Central memory CD8-positive, alpha-beta T cell (primary cell): ENCODE measurements around the gene LYRM1.
"Not testable (repeated sequence)": the region's sequence is repeated elsewhere in the genome, so short reads cannot be mapped to it uniquely, and the experiment has no call there.

ENCODE experiments used
- ATAC-seq: fragments of 150-1000 bp; cut with Tn5 transposase; replicated peaks from 2 replicates; pipeline ENCODE4 v1.10.0; 2022; ENCODE audit warnings: mild to moderate bottlenecking, moderate FRiP score, moderate number of reproducible peaks; ENCODE audit not compliant: poor library complexity, severe bottlenecking; ENCODE audit errors: extremely low read depth
- DNase-seq, 2 donors: peaks; one replicate each; pipeline ENCODE4 v3.0.0; 2021; ENCODE audit warnings: low spot score in 2 of 2
- H3K27ac Mint-ChIP-seq: one replicate; pipeline ENCODE4 v1.8.0; 2022; ENCODE audit warnings: low read depth, mild to moderate bottlenecking, moderate library complexity, mixed read lengths
- H3K27me3 Mint-ChIP-seq: one replicate; pipeline ENCODE4 v1.8.0; 2022; ENCODE audit warnings: mixed read lengths
- H3K36me3 Mint-ChIP-seq: one replicate; pipeline ENCODE4 v1.8.0; 2022; ENCODE audit warnings: mild to moderate bottlenecking, moderate library complexity, mixed read lengths; ENCODE audit not compliant: insufficient read depth
- H3K4me1 Mint-ChIP-seq: one replicate; pipeline ENCODE4 v1.8.0; 2022; ENCODE audit warnings: mixed read lengths
- H3K4me3 Mint-ChIP-seq: one replicate; pipeline ENCODE4 v1.8.0; 2022; ENCODE audit warnings: mild to moderate bottlenecking, moderate library complexity, mixed read lengths
- H3K9me3 Mint-ChIP-seq: one replicate; pipeline ENCODE4 v1.8.0; 2022; ENCODE audit warnings: mixed read lengths

LYRM1 gene, protein sequence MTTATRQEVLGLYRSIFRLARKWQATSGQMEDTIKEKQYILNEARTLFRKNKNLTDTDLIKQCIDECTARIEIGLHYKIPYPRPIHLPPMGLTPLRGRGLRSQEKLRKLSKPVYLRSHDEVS

DNA sequence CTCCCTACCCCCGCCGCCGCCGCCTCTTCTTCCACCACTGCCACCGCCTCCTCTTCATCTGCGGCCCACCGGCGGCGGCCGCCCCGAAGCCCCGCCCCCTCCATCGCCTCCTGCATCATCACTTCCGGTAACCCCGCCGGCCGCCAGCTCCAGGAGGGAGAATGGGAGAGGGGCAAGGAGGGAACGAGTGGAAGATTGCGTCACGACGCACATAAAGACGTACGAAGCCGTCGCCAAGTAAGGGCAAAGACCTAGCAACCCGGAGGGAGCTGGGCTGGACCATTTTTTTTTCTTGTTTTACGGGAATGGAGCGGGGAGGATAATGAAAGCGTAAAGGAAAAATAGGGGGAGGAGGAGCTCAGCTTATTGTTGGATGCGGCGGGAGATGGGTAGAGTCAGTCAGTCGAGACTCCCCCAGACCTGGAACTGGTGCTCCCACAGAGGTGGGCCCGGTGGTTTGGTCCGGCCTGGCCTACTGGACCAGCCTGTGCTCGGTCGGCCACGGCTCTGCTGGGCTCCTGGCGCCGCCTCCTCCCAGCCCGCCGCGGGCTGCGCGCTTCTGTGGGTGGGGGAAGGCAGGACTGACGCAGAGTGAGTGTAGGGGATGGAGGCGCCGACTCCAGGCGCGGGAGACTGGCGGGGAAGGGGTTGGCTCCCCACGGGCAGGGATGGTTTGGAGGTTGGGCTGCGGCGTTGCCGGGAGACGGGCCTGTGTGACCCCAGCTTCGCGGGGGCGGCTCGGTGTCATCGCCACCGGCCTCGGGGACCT, at the start of gene LYRM1, which contains the start of gene DCUN1D3:
TSS of gene LYRM1 (plus strand) at position 473 of the 769 bp plus-strand sequence. CDS start 14,785 bp downstream, outside the sequence.
TSS of gene DCUN1D3 (minus strand) at position 60 of the 769 bp plus-strand sequence. CDS start 37,820 bp downstream, outside the sequence.
- H3K27me3 Mint-ChIP-seq = no peaks in the 10 kb centered on the region
- DNase-seq = peak; percentile 63 to 69
- H3K36me3 Mint-ChIP-seq = peaks cover 26% of the 10 kb centered on the region
- no peaks in the 10 kb centered on the region for H3K9me3 Mint-ChIP-seq
- H3K4me3 Mint-ChIP-seq = peak within 1 kb of the TSS; percentile 91
- peaks cover 69% of the 10 kb centered on the region for H3K4me1 Mint-ChIP-seq
- peak within 1 kb of the TSS; percentile 99 for H3K27ac Mint-ChIP-seq
- ATAC-seq = peak; percentile 74

GRCh38 chr16:20850981-20851380, 49.6 kb upstream of the LYRM1 start:
- Mint-ChIP-seq H3K4me3 (no peak overlapping the region), H3K36me3 (peaks cover under 1% of the 10 kb centered on the region), H3K27ac (no peak overlapping the region), H3K27me3 (no peaks in the 10 kb centered on the region), H3K9me3 (no peaks in the 10 kb centered on the region), H3K4me1 (no peaks in the 10 kb centered on the region)
- ATAC-seq = no peak
- DNase-seq = no peak

DNA sequence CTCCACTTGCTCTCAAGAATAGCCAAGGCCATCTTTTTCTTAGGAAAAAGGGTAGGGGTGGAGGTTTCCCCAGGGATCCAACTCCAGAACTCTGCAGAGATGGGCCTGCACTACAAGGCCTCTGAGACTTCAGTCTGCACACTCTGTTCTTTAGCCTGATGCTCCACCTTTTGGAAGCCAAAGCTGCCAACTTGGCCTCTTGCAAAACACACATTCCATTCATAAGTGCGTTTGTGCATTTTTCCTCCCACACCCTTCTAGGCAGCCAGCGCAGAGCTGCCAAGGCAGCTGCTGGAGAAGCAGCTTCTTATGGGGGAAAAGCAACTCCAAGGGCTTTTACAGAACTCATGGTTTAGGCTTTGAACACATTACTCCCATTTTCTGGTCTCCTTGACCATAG, 49.0 kb upstream of the LYRM1 start:
- Mint-ChIP-seq H3K4me3 (no peak overlapping the region), H3K9me3 (no peaks in the 10 kb centered on the region), H3K36me3 (peaks cover 2% of the 10 kb centered on the region), H3K27me3 (no peaks in the 10 kb centered on the region), H3K4me1 (no peaks in the 10 kb centered on the region), H3K27ac (no peak overlapping the region)
- DNase-seq (no peak), ATAC-seq (no peak)

DNA sequence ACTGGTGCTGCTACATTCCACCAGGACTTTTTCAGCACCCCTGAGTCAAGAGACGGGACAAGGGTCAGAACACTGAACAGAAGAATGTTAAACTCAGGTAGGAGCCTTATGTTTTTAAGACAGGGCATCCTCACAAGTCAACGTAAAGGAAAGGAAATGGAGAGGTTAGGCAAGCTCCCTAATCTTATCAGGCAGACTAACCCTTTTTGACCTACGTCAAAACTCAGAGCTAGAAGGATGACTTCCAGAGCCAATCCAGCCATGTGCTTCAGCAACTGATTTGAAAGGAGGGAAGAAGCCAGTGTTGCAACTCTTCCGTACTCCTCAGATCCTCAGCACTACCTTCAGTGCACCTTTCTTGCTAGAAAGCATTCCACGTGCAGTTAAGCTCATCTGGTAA, 47.4 kb upstream of the LYRM1 start:
- DNase-seq = no peak
- no peaks in the 10 kb centered on the region for H3K27me3 Mint-ChIP-seq
- no peaks in the 10 kb centered on the region for H3K4me1 Mint-ChIP-seq
- H3K4me3 Mint-ChIP-seq = no peak overlapping the region
- no peak overlapping the region for H3K27ac Mint-ChIP-seq
- ATAC-seq = no peak
- no peaks in the 10 kb centered on the region for H3K9me3 Mint-ChIP-seq
- peaks cover 2% of the 10 kb centered on the region for H3K36me3 Mint-ChIP-seq

GRCh38 chr16:20853981-20854620, 46.5 kb upstream of the LYRM1 start:
- H3K4me3 Mint-ChIP-seq = no peak overlapping the region
- peaks cover 2% of the 10 kb centered on the region for H3K36me3 Mint-ChIP-seq
- DNase-seq (no peak), ATAC-seq (no peak)
- no peaks in the 10 kb centered on the region for H3K4me1 Mint-ChIP-seq
- no peaks in the 10 kb centered on the region for H3K27me3 Mint-ChIP-seq
- no peaks in the 10 kb centered on the region for H3K9me3 Mint-ChIP-seq
- no peak overlapping the region for H3K27ac Mint-ChIP-seq

DNA sequence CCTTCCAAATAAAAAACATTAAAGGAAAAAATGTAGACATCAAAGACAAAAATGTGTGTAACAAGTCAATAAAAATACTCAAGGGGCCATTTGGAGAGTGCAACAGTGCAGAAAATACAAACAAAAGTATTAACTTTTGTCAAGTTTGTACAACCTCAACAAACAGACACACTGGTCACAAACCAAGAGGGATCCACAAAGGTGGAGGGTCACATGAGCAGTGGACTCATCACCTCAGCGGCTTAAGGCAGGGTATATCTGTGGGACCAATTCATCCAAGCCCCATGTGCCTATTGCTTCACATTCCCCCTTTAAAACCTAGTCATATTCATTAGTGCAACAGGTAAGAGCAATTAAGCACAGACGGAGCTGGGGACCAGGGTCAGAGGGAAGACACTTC, 45.6 kb upstream of the LYRM1 start:
- DNase-seq = no peak
- Mint-ChIP-seq H3K36me3 (peaks cover 6% of the 10 kb centered on the region), H3K27ac (no peak overlapping the region), H3K9me3 (no peaks in the 10 kb centered on the region), H3K27me3 (no peaks in the 10 kb centered on the region), H3K4me3 (no peak overlapping the region), H3K4me1 (no peaks in the 10 kb centered on the region)
- no peak for ATAC-seq

GRCh38 chr16:20857281-20857680, 43.3 kb upstream of the LYRM1 start:
- H3K27ac Mint-ChIP-seq = no peak overlapping the region
- H3K4me3 Mint-ChIP-seq = no peak overlapping the region

DNA sequence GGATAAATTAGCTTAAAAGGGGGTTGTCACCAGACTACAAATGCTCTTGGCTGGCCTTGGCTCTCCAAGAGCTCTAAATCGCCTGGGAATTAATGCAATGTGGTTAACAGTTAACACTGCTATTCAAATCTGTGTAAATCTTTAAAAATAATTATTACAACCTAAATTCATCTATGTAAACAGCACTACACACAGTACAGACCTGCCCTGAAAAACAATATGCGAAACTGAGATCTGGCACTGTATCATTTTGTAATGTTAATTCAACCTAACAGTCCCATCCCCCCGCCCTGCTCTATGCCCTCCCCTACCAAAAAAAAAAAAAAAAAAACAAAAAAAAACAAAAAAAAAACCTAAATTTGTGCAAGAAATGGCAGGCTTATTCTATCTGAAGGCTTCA, 41.3 kb upstream of the LYRM1 start:
- no peaks in the 10 kb centered on the region for H3K9me3 Mint-ChIP-seq
- no peak for ATAC-seq
- no peaks in the 10 kb centered on the region for H3K27me3 Mint-ChIP-seq
- no peak overlapping the region for H3K4me3 Mint-ChIP-seq
- peaks cover 14% of the 10 kb centered on the region for H3K36me3 Mint-ChIP-seq
- H3K4me1 Mint-ChIP-seq = peaks cover 6% of the 10 kb centered on the region
- no peak for DNase-seq
- H3K27ac Mint-ChIP-seq = no peak overlapping the region

More at GRCh38 chr16:20857281-20857680, 43.3 kb upstream of the LYRM1 start:
- Mint-ChIP-seq H3K4me1 (peaks cover 3% of the 10 kb centered on the region), H3K36me3 (peaks cover 14% of the 10 kb centered on the region), H3K9me3 (no peaks in the 10 kb centered on the region), H3K27me3 (no peaks in the 10 kb centered on the region)
- DNase-seq = no peak
- ATAC-seq = no peak

DNA sequence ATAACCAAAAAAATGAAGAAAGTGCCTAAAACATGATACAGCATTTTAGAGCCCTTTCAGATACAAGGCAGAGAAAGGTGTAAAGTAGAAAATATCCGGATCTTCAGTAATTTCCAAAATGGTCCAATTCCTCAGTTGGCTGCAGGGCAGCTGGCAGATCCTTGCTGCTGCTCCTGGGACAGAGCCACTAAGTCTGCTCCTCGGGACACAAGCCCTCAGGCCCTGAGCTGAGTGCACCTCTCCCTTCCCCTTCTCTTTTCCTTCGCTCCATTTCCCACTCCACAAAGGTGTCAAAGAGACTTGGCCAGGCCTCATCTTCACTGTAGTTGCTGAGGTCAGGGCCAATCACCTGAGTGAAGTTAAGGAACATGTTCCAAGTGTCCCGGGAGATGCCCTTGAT, 40.9 kb upstream of the LYRM1 start:
- DNase-seq = no peak
- Mint-ChIP-seq H3K9me3 (no peaks in the 10 kb centered on the region), H3K27me3 (no peaks in the 10 kb centered on the region), H3K36me3 (peaks cover 14% of the 10 kb centered on the region), H3K4me3 (no peak overlapping the region), H3K4me1 (peaks cover 11% of the 10 kb centered on the region), H3K27ac (no peak overlapping the region)
- ATAC-seq = no peak

GRCh38 chr16:20860361-20860760, 40.2 kb upstream of the LYRM1 start:
- Mint-ChIP-seq H3K4me1 (peaks cover 15% of the 10 kb centered on the region), H3K9me3 (no peaks in the 10 kb centered on the region), H3K27me3 (no peaks in the 10 kb centered on the region), H3K36me3 (peaks cover 14% of the 10 kb centered on the region), H3K27ac (no peak overlapping the region), H3K4me3 (no peak overlapping the region)
- no peak for ATAC-seq
- DNase-seq = no peak

GRCh38 chr16:20860995-20861394, 39.6 kb upstream of the LYRM1 start:
- not testable (repeated sequence) for H3K27ac Mint-ChIP-seq, H3K27me3 Mint-ChIP-seq, H3K4me3 Mint-ChIP-seq, ATAC-seq, H3K9me3 Mint-ChIP-seq, DNase-seq
- Mint-ChIP-seq H3K36me3 (peaks cover 14% of the 10 kb centered on the region), H3K4me1 (peaks cover 20% of the 10 kb centered on the region)

GRCh38 chr16:20862162-20862960, 38.2 kb upstream of the LYRM1 start:
- Mint-ChIP-seq H3K27ac (no peak overlapping the region), H3K4me1 (peaks cover 31% of the 10 kb centered on the region), H3K36me3 (peaks cover 17% of the 10 kb centered on the region), H3K27me3 (no peaks in the 10 kb centered on the region), H3K4me3 (no peak overlapping the region), H3K9me3 (no peaks in the 10 kb centered on the region)
- ATAC-seq (no peak), DNase-seq (no peak)
